ENCODE measurements around the gene PPP1CA. TPM values are rescaled to one million over a fixed set of nuclear protein-coding genes. Genes with fewer than 3 reads are reported as not detected.

PPP1CA gene
- total and polyA plus RNA-seq, 2 donors (not counting 1 experiment from before 2014, with no cell fraction given): 218 to 251 TPM

- ATAC-seq (ENCODE audit: low read depth): no peak
- DNase-seq: peak; percentile 45
- Histone ChIP-seq H3K4me2 (replicated peaks; ENCODE audit: low read depth, low read length, poor library complexity, severe bottlenecking) (peak overlapping the region; percentile 99), H3K36me3 (replicated peaks in 1 of 2; ENCODE audit: control extremely low read depth in 1 of 2, control insufficient read depth in 1 of 2, extremely low read depth in 1 of 2, insufficient read depth in 2 of 2, low read length in 1 of 2) (peaks cover 0 to 55% of the 10 kb centered on the region in 2 experiments), H4K20me1 (ENCODE audit: control insufficient read depth, insufficient read depth, low read length, poor library complexity, severe bottlenecking) (peaks cover 93% of the 10 kb centered on the region), H2AFZ (ENCODE audit: insufficient read depth, low read depth, low read length, poor library complexity, severe bottlenecking) (no peak overlapping the region), H3K27me3 (replicated peaks in 1 of 4; ENCODE audit: control extremely low read depth in 1 of 4, control insufficient read depth in 3 of 4, insufficient read depth in 4 of 4, low read length in 3 of 4) (no peaks in the 10 kb centered on the region), H3K27ac (ENCODE audit: low read length in 2 of 2) (peak overlapping the region; percentile 12 to 88), H3K4me1 (ENCODE audit: control insufficient read depth in 2 of 2, insufficient read depth in 2 of 2, low read length in 2 of 2) (peaks cover 46 to 79% of the 10 kb centered on the region in 2 donors), H3K9me3 (ENCODE audit: control extremely low read depth in 1 of 3, control insufficient read depth in 2 of 3, insufficient read depth in 1 of 3, low read length in 2 of 3) (peaks cover 0 to 3% (median 0%) of the 10 kb centered on the region in 3 donors), H3K4me3 (ENCODE audit: control extremely low read depth in 1 of 5, extremely low read depth in 1 of 5, insufficient read depth in 1 of 5, low read depth in 2 of 5, low read length in 4 of 5) (peak overlapping the region in 3 of 5 experiments; percentile 36 to 96 (median 79)), H3K9ac (ENCODE audit: low read length) (peak overlapping the region; percentile 82), H3K79me2 (ENCODE audit: control insufficient read depth, insufficient read depth, low read length) (peaks cover 88% of the 10 kb centered on the region)
- TF ChIP-seq CTCF (IDR thresholded peaks at IDR 0.05): no peak
- no peak for TF ChIP-seq EZH2 (IDR thresholded peaks at IDR 0.05; ENCODE audit: borderline replicate concordance, insufficient read depth, low read depth, low read length, poor library complexity, severe bottlenecking)
- Mint-ChIP-seq H3K27ac (peak overlapping the region; percentile 83), H3K4me1 (peaks cover 77% of the 10 kb centered on the region), H3K27me3 (no peaks in the 10 kb centered on the region), H3K4me3 (peak overlapping the region; percentile 65), H3K9me3 (ENCODE audit: insufficient read depth) (no peaks in the 10 kb centered on the region)
- CTCF ChIA-PET: interaction anchor here (2.0 to 4.0 kb wide), 2 partner anchors 15 to 35 kb away, joined by 6 to 30 read pairs; partner anchors contain the start of gene TMEM134
- intact Hi-C loops (cut with micrococcal nuclease): no loop called here
- POLR2A ChIA-PET: interaction anchor here (0.6 to 9.5 kb wide), 10 partner anchors 13 to 79 kb away, joined by 3 to 215 read pairs (median 30); partner anchors contain the start of genes AIP, PITPNM1, PPP1CA and TBC1D10C
- WGBS (ENCODE audit: insufficient coverage): 64% methylated on average over 16 of the region's 23 CpGs
These were observed 32.8 kb upstream of the PPP1CA start for GRCh38 chr11:67434395-67434881.

All from B cell (primary cell).